Hematopoietic multipotent progenitor cell treated with erythropoietin and hydrocortisone succinate and interleukin-3 and kit ligand, for 6 days (in vitro differentiated cells): ENCODE results near the gene ANKAR.
"Not testable (repeated sequence)": the region's sequence is repeated elsewhere in the genome, so short reads cannot be mapped to it uniquely, and the experiment has no call there.

Source experiments
- DNase-seq: peaks from one replicate; pipeline ENCODE4 v3.0.0-alpha.2; 2015

ANKAR gene

GRCh38 chr2:189709501-189710221, 35.2 kb downstream of the ANKAR start:
- DNase-seq, result no peak

DNA sequence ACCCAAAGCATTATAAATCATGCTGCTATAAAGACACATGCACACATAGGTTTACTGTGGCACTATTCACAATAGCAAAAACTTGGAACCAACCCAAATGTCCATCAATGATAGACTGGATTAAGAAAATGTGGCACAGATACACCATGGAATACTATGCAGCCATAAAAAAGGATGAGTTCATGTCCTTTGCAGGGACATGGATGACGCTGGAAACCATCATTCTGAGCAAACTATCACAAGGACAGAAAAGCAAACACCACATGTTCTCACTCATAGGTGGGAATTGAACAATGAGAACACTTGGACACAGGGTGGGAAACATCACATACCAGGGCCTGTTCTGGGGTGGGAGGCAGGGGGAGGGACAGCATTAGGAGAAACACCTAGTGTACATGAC, 43.1 kb downstream of the ANKAR start:
- not testable (repeated sequence) for DNase-seq

- DNase-seq, result peak; percentile 9
These were observed 45.1 kb downstream of the ANKAR start for GRCh38 chr2:189719571-189719970.

DNA sequence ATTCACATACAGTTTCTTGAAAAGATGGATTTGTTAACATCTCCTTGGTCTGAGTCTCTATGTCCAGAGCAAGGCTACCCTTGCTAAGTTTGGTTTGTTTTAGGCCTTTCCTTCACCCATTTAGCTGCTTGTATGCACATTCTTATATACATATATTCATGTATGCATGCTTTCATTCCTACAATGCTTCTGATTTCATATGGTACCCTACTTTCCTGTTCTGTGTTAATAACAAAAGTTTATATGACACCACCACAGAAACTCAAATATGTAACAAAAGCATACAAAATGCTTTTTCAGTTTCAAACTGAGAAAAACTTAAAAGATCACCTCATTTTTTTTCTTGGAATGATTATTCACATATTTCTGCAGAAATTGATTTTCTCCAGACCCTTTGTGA, 48.7 kb downstream of the ANKAR start:
- no peak for DNase-seq
